Right lobe of liver (tissue), 6 donors: ENCODE measurements around the gene CERK. TPM values are rescaled to one million over a fixed set of nuclear protein-coding genes. Genes with fewer than 3 reads are reported as not detected.

ENCODE experiments used
- ATAC-seq, 4 donors: fragments of 200-7000 bp; cut with Tn5 transposase; one replicate each; pipeline ENCODE4 v1.9.1; 2020; ENCODE audit warnings: mild to moderate bottlenecking in 4 of 4, moderate library complexity in 4 of 4
- DNase-seq, 3 donors: peaks; one replicate each; pipeline ENCODE4 v3.0.0-alpha.2; 2020
- H3K27ac ChIP-seq, 3 donors: fragments of 200-600 bp; one replicate each; pipeline ENCODE4 v1.8.0; 2022
- H3K27me3 ChIP-seq, 2 donors: fragments of 200-600 bp; one replicate each; pipeline ENCODE4 v1.8.0; 2022
- H3K36me3 ChIP-seq, 4 donors: fragments of 200-600 bp; sonication (generic) in 1 of 4; one replicate each; pipeline versions ENCODE4 v1.5.1 to v1.8.0; 2017 to 2022; ENCODE audit warnings: control low read depth in 1 of 4
- H3K4me1 ChIP-seq, 4 donors: fragments of 200-600 bp; sonication (generic) in 1 of 4; one replicate each; pipeline versions ENCODE4 v1.5.1 to v1.8.0; 2017 to 2022; ENCODE audit warnings: control low read depth in 1 of 4
- H3K4me3 ChIP-seq, 3 donors: fragments of 200-600 bp; one replicate each; pipeline ENCODE4 v1.8.0; 2022
- H3K9me3 ChIP-seq, 4 donors: fragments of 200-600 bp; sonication (generic) in 1 of 4; one replicate each; pipeline versions ENCODE4 v1.5.1 to v1.8.0; 2017 to 2022; ENCODE audit warnings: control low read depth in 1 of 4
- CTCF ChIP-seq, 4 donors: fragments of 200-600 bp in 3 of 4; fragments of 450-650 bp in 1 of 4; IDR thresholded peaks; one replicate each; pipeline versions ENCODE4 v1.5.1 to v1.8.0; 2016 to 2022; ENCODE audit warnings: antibody characterized with exemption in 4 of 4, mild to moderate bottlenecking in 2 of 4
- POLR2A ChIP-seq: fragments of 450-650 bp; IDR thresholded peaks from one replicate; pipeline ENCODE4 v1.6.1; 2017; ENCODE audit warnings: antibody characterized with exemption, mild to moderate bottlenecking
- WGBS: methylation state at CpG from one replicate; pipeline ENCODE4 v1.1.6; 2018; ENCODE audit warnings: low coverage, low lambda C conversion rate; ENCODE audit not compliant: insufficient coverage; ENCODE audit errors: missing lambda C conversion rate; 5-methylcytosine and 5-hydroxymethylcytosine counted together
- intact Hi-C, 2 donors: fragments of 100-400 bp; cut with DNase I; formaldehyde crosslinking; loops; one replicate each; pipeline versions ENCODE4 v1.11.2 to v1.14.1; 2022
- total RNA-seq, 6 experiments: library from RNA; depleted of rRNA in 2 of 6; stranded (reverse); fragments of >200 nt in 2 of 6; fragmentation: NEBNext Ultra II Directional in 3 of 6; extraction: Animal tissue kit (Norgen Biotek cat#: 25700) in 3 of 6; gene quantifications; one replicate each; pipeline versions ENCODE4 v1.1.0 to v1.2.4, GENCODE V29; 2016 to 2023
- donor health status: DM: no; HTN: yes; CAD: no.
- donor health status: DM: no; HTN: no; CAD: no.
- donor health status: DM: no; HTN: no; CAD: no.
- donor health status: DM: no; HTN: yes; CAD: no.
- donor health status: DM: no; HTN: yes; CAD: no.

The CERK gene
- total RNA-seq, 6 experiments from 2014 or later, result 9.6 to 27.5 (median 18.5) TPM

- DNase-seq (no peak), ATAC-seq (peak; percentile 10 to 37 (median 20))
- 71% methylated on average over 7 of the region's 9 CpGs for WGBS
- intact Hi-C loops, result no loop called here
- no peaks in the 10 kb centered on the region for H3K27me3 ChIP-seq
- TF ChIP-seq POLR2A (no peak), CTCF (IDR thresholded peaks at IDR 0.05) (no peak)
- H3K36me3 ChIP-seq, result no peaks in the 10 kb centered on the region
- no peak overlapping the region for H3K4me3 ChIP-seq
- no peak overlapping the region for H3K27ac ChIP-seq
- peaks cover 0 to 17% (median 9%) of the 10 kb centered on the region in 4 donors for H3K4me1 ChIP-seq
- no peaks in the 10 kb centered on the region for H3K9me3 ChIP-seq
Measured at GRCh38 chr22:46780453-46780852, 42.4 kb upstream of the CERK start.

DNA sequence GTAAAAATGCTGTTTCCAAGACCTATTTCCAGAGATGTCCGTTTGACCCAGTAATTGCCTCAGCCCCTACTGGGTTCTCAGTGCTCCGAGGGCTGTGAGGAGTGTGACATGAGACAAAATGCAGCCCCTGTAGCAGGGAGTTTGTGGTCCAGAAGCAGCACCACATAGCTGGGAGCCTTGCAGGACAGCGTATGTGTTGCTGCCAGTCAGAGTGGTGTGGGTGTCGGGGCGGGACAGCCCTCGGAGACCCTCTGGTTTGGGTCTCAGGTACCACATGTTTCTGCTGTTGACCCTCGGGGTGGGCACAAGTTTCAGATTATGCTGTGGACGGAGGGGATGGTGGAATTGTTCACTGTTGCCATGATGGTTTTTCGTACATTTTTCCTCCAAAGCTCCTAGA, 41.6 kb upstream of the CERK start:
- Histone ChIP-seq H3K4me3 (no peak overlapping the region), H3K4me1 (peaks cover 0 to 22% (median 10%) of the 10 kb centered on the region in 4 donors), H3K27me3 (no peaks in the 10 kb centered on the region), H3K27ac (no peak overlapping the region), H3K36me3 (no peaks in the 10 kb centered on the region), H3K9me3 (no peaks in the 10 kb centered on the region)
- no peak for DNase-seq
- no peak for TF ChIP-seq CTCF (IDR thresholded peaks at IDR 0.05)
- TF ChIP-seq POLR2A, result no peak
- WGBS, result 91% methylated on average over 6 of the region's 9 CpGs
- intact Hi-C loops, result no loop called here
- no peak for ATAC-seq

- peaks cover 0 to 23% (median 10%) of the 10 kb centered on the region in 4 donors for H3K4me1 ChIP-seq
- no peak for TF ChIP-seq CTCF (IDR thresholded peaks at IDR 0.05)
- no peak overlapping the region for H3K4me3 ChIP-seq
- no peak for ATAC-seq
- H3K27me3 ChIP-seq, result no peaks in the 10 kb centered on the region
- H3K9me3 ChIP-seq, result no peaks in the 10 kb centered on the region
- no peak for DNase-seq
- H3K27ac ChIP-seq, result no peak overlapping the region
- WGBS, result 90% methylated on average over 2 of the region's 4 CpGs
- no peaks in the 10 kb centered on the region for H3K36me3 ChIP-seq
- intact Hi-C loops, result no loop called here
Measured at GRCh38 chr22:46779023-46779422, 41.0 kb upstream of the CERK start.

DNA sequence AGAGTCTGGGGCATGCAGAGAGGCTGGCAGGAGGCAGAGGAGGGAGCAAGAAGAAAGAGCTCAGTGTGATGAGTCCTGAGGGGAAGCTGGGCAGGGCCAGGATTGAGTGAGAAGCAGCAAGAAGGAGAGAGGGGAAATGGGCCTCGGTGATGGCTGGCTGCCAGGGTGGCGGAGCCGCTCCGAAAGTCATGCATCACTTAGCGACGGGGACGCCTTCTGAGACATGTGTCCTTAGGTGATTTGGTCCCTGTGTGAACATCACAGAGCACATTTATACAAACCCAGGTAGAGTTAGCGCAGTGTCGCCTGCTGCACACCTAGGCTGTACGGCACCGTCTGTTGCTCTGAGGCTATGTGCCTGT, 39.5 kb upstream of the CERK start:
- Histone ChIP-seq H3K4me1 (peaks cover 0 to 33% (median 14%) of the 10 kb centered on the region in 4 donors), H3K36me3 (no peaks in the 10 kb centered on the region), H3K27me3 (no peaks in the 10 kb centered on the region), H3K9me3 (no peaks in the 10 kb centered on the region), H3K27ac (no peak overlapping the region), H3K4me3 (no peak overlapping the region)
- DNase-seq (no peak), ATAC-seq (peak in 2 of 4 donors; percentile 8 to 34)
- 68% methylated on average over 2 of the region's 11 CpGs for WGBS
- intact Hi-C loops, result no loop called here
- TF ChIP-seq POLR2A, result no peak
- TF ChIP-seq CTCF (IDR thresholded peaks at IDR 0.05), result no peak
